ENCODE data around the gene RPP25. TPM values are rescaled to one million over a fixed set of nuclear protein-coding genes. Genes with fewer than 3 reads are reported as not detected.

The RPP25 gene
- polyA plus RNA-seq, 2 of the 4 experiments (the other 2 are of a cell fraction): 8.8 to 13.7 TPM

DNA sequence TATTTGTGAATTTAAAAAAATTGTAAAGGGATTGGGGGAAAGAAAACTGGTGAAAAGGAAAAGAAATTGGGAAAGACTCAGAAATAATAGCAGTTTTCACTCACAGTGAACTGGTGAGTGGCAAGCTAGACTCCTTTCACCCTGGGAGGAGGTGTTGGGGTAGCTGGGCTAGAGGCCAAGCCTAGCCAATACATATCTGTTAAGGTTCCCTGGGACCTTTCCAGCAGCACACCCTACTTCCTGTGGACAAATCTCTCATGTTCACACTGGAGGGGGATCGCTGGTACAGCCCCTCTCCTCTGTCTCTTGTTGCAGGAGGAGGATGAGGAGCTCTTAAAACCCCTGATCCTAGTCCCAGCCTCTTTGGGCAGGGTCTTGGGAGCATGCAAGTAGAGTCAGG, 3.7 kb upstream of the RPP25 start:
- DNase-seq (ENCODE audit: low read depth in 1 of 2, low spot score in 1 of 2) (no peak), FAIRE-seq (no peak), ATAC-seq (no peak)
- H3K4me1 ChIP-seq: peaks cover 37% of the 10 kb centered on the region
- TF ChIP-seq CBX2 (IDR thresholded peaks at IDR 0.05; ENCODE audit: borderline replicate concordance, low read depth) (no peak), JUN (IDR thresholded peaks at IDR 0.05) (no peak), SREBF2 (IDR thresholded peaks at IDR 0.05) (no peak), BHLHE40 (IDR thresholded peaks at IDR 0.05; ENCODE audit: low read depth, low read length) (no peak), CHD4 (IDR thresholded peaks at IDR 0.05; ENCODE audit: borderline replicate concordance) (no peak), EHF (CRISPR knock-in tag; IDR thresholded peaks at IDR 0.05) (no peak), HOXB5 (CRISPR knock-in tag; IDR thresholded peaks at IDR 0.05) (no peak), TP53 (CRISPR knock-in tag; IDR thresholded peaks at IDR 0.05) (no peak), RARB (CRISPR knock-in tag; IDR thresholded peaks at IDR 0.05) (no peak), MAFK (IDR thresholded peaks at IDR 0.05; ENCODE audit: partially characterized antibody) (no peak), HOXB13 (CRISPR knock-in tag; IDR thresholded peaks at IDR 0.05; ENCODE audit: low read depth) (no peak), JUNB (IDR thresholded peaks at IDR 0.05) (no peak), KDM1A (IDR thresholded peaks at IDR 0.05; ENCODE audit: low read depth) (no peak), NPAS2 (CRISPR knock-in tag; IDR thresholded peaks at IDR 0.05; ENCODE audit: borderline replicate concordance) (no peak)
- TF ChIP-seq, protein P1, sequence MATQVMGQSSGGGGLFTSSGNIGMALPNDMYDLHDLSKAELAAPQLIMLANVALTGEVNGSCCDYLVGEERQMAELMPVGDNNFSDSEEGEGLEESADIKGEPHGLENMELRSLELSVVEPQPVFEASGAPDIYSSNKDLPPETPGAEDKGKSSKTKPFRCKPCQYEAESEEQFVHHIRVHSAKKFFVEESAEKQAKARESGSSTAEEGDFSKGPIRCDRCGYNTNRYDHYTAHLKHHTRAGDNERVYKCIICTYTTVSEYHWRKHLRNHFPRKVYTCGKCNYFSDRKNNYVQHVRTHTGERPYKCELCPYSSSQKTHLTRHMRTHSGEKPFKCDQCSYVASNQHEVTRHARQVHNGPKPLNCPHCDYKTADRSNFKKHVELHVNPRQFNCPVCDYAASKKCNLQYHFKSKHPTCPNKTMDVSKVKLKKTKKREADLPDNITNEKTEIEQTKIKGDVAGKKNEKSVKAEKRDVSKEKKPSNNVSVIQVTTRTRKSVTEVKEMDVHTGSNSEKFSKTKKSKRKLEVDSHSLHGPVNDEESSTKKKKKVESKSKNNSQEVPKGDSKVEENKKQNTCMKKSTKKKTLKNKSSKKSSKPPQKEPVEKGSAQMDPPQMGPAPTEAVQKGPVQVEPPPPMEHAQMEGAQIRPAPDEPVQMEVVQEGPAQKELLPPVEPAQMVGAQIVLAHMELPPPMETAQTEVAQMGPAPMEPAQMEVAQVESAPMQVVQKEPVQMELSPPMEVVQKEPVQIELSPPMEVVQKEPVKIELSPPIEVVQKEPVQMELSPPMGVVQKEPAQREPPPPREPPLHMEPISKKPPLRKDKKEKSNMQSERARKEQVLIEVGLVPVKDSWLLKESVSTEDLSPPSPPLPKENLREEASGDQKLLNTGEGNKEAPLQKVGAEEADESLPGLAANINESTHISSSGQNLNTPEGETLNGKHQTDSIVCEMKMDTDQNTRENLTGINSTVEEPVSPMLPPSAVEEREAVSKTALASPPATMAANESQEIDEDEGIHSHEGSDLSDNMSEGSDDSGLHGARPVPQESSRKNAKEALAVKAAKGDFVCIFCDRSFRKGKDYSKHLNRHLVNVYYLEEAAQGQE (IDR thresholded peaks at IDR 0.05): no peak
- TF ChIP-seq, protein P2, sequence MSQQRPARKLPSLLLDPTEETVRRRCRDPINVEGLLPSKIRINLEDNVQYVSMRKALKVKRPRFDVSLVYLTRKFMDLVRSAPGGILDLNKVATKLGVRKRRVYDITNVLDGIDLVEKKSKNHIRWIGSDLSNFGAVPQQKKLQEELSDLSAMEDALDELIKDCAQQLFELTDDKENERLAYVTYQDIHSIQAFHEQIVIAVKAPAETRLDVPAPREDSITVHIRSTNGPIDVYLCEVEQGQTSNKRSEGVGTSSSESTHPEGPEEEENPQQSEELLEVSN (IDR thresholded peaks at IDR 0.05; ENCODE audit: borderline replicate concordance, low read depth): no peak
- no peaks in the 10 kb centered on the region for H3K9me3 ChIP-seq
- WGBS (ENCODE audit: missing lambda C conversion rate): 85% methylated on average over 1 of the region's 1 CpG
- H3K27ac ChIP-seq: no peak overlapping the region
- H3K4me2 ChIP-seq: no peak overlapping the region
- CTCF ChIA-PET: interaction anchor here (0.8 to 7.9 kb wide), 7 partner anchors 8 to 348 kb away, joined by 3 to 54 read pairs (median 5); no protein-coding TSS in a partner anchor
- POLR2A ChIA-PET: no interaction called here
- H3K4me3 ChIP-seq: no peak overlapping the region

DNA sequence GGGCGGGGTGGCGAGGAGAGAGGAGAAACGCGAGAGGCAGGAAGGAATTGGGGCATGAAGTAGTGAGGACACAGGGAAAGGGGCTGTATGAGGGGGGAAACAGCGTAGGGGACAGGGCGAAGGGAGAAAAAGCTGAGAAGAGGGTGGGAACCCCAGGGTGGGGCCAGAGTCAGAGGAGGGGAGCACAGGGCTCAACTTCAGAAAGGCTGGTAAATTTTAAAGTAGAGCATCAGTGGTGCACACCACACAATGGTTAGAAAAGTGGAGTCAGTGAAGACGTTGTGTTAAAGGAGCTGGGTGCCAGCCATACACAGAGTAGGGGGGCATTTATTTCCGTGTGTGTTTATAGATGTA, 3.0 kb upstream of the RPP25 start:
- no peak for TF ChIP-seq ESRRA (IDR thresholded peaks at IDR 0.05; ENCODE audit: borderline replicate concordance, low read length)
- TF ChIP-seq, protein P3, sequence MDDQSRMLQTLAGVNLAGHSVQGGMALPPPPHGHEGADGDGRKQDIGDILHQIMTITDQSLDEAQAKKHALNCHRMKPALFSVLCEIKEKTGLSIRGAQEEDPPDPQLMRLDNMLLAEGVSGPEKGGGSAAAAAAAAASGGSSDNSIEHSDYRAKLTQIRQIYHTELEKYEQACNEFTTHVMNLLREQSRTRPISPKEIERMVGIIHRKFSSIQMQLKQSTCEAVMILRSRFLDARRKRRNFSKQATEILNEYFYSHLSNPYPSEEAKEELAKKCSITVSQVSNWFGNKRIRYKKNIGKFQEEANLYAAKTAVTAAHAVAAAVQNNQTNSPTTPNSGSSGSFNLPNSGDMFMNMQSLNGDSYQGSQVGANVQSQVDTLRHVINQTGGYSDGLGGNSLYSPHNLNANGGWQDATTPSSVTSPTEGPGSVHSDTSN (IDR thresholded peaks at IDR 0.05): no peak
- no peak for TF ChIP-seq FOSL2 (IDR thresholded peaks at IDR 0.05)
- no peak for TF ChIP-seq FOSL2 (CRISPR knock-in tag; IDR thresholded peaks at IDR 0.05)
- TF ChIP-seq POLR2A (IDR thresholded peaks at IDR 0.05; ENCODE audit: low read length): no peak
- no peak for TF ChIP-seq CEBPB (IDR thresholded peaks at IDR 0.05)
- no peak for TF ChIP-seq CBX2 (IDR thresholded peaks at IDR 0.05; ENCODE audit: borderline replicate concordance, low read depth)
- TF ChIP-seq CHD4 (IDR thresholded peaks at IDR 0.05; ENCODE audit: borderline replicate concordance): no peak
- no peak for TF ChIP-seq RFX5 (IDR thresholded peaks at IDR 0.05)
- TF ChIP-seq RCOR1 (IDR thresholded peaks at IDR 0.05; ENCODE audit: low read depth, low read length): no peak
- TF ChIP-seq, protein P4, sequence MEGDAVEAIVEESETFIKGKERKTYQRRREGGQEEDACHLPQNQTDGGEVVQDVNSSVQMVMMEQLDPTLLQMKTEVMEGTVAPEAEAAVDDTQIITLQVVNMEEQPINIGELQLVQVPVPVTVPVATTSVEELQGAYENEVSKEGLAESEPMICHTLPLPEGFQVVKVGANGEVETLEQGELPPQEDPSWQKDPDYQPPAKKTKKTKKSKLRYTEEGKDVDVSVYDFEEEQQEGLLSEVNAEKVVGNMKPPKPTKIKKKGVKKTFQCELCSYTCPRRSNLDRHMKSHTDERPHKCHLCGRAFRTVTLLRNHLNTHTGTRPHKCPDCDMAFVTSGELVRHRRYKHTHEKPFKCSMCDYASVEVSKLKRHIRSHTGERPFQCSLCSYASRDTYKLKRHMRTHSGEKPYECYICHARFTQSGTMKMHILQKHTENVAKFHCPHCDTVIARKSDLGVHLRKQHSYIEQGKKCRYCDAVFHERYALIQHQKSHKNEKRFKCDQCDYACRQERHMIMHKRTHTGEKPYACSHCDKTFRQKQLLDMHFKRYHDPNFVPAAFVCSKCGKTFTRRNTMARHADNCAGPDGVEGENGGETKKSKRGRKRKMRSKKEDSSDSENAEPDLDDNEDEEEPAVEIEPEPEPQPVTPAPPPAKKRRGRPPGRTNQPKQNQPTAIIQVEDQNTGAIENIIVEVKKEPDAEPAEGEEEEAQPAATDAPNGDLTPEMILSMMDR (IDR thresholded peaks at IDR 0.05): no peak
- TF ChIP-seq JUNB (IDR thresholded peaks at IDR 0.05): no peak
- no peak for TF ChIP-seq CBX8 (IDR thresholded peaks at IDR 0.05)
- no peak for TF ChIP-seq TFCP2L1 (CRISPR knock-in tag; IDR thresholded peaks at IDR 0.05)
- TF ChIP-seq, protein P5, sequence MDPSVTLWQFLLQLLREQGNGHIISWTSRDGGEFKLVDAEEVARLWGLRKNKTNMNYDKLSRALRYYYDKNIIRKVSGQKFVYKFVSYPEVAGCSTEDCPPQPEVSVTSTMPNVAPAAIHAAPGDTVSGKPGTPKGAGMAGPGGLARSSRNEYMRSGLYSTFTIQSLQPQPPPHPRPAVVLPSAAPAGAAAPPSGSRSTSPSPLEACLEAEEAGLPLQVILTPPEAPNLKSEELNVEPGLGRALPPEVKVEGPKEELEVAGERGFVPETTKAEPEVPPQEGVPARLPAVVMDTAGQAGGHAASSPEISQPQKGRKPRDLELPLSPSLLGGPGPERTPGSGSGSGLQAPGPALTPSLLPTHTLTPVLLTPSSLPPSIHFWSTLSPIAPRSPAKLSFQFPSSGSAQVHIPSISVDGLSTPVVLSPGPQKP (IDR thresholded peaks at IDR 0.05; ENCODE audit: low read depth, low read length): no peak
- TF ChIP-seq BHLHE40 (IDR thresholded peaks at IDR 0.05; ENCODE audit: low read depth, low read length): no peak
- TF ChIP-seq KDM1A (IDR thresholded peaks at IDR 0.05; ENCODE audit: low read depth): no peak
- TF ChIP-seq EHF (CRISPR knock-in tag; IDR thresholded peaks at IDR 0.05): no peak
- TF ChIP-seq RNF2 (IDR thresholded peaks at IDR 0.05; ENCODE audit: borderline replicate concordance, low read depth): no peak
- H3K4me2 ChIP-seq: no peak overlapping the region
- H3K4me3 ChIP-seq: no peak overlapping the region
- ATAC-seq (no peak), DNase-seq (ENCODE audit: low read depth in 1 of 2, low spot score in 1 of 2) (no peak), FAIRE-seq (no peak)
- ChIA-PET POLR2A (interaction anchor here (0.6 kb wide), 1 partner anchor 12 kb away, joined by 3 read pairs; no protein-coding TSS in a partner anchor), CTCF (interaction anchor here (1.0 to 7.9 kb wide), 7 partner anchors 9 to 349 kb away, joined by 3 to 54 read pairs (median 5); no protein-coding TSS in a partner anchor)
- WGBS (ENCODE audit: missing lambda C conversion rate): 84% methylated on average over 8 of the region's 8 CpGs
- H3K9me3 ChIP-seq: no peaks in the 10 kb centered on the region
- H3K27ac ChIP-seq: no peak overlapping the region
- H3K4me1 ChIP-seq: peaks cover 38% of the 10 kb centered on the region
